K562 (cell line): ENCODE data around the gene TGFBR3L. TPM values are rescaled to one million over a fixed set of nuclear protein-coding genes. Genes with fewer than 3 reads are reported as not detected.

Experiments
- BHLHE40 ChIP-seq: IDR thresholded peaks from 2 replicates; pipeline ENCODE4 v1.6.1; 2011; ENCODE audit warnings: low read length, improper control_type of control experiment
- CBFA2T3 ChIP-seq: fragments of 450-650 bp; IDR thresholded peaks from 2 replicates; pipeline ENCODE4 v1.6.1; 2017
- CEBPB ChIP-seq: fragments of 450-650 bp; IDR thresholded peaks from 2 replicates; pipeline ENCODE4 v1.6.1; 2016; ENCODE audit warnings: missing genetic modification characterization, missing compliant biosample characterization
- ELF1 ChIP-seq: fragments of 200-800 bp; sonication (Bioruptor generic); IDR thresholded peaks from 2 replicates; pipeline ENCODE4 v1.6.1; 2016; ENCODE audit warnings: missing genetic modification characterization, missing compliant biosample characterization
- ETV5 ChIP-seq: sonication (generic); formaldehyde crosslinking; IDR thresholded peaks from 2 replicates; pipeline ENCODE4 v1.4.0; 2020; ENCODE audit warnings: low read depth, mild to moderate bottlenecking, missing genetic modification reagents
- JUNB ChIP-seq: fragments of 450-650 bp; formaldehyde crosslinking; conservative IDR thresholded peaks from 2 replicates; pipeline ENCODE4 v1.4.0; 2020; ENCODE audit warnings: mild to moderate bottlenecking
- JUND ChIP-seq, 2 experiments: IDR thresholded peaks; 2 replicates in 1 of 2; 3 replicates in 1 of 2; pipeline ENCODE4 v1.6.1; 2011; ENCODE audit warnings: borderline replicate concordance in 2 of 2, low read depth in 2 of 2, low read length in 2 of 2, improper control_type of control experiment in 1 of 2, missing biosample characterization in 1 of 2, missing genetic modification characterization in 1 of 2, missing genetic modification reagents in 1 of 2
- KAT2B ChIP-seq: IDR thresholded peaks from one replicate; pipeline ENCODE4 v1.6.1; 2012; ENCODE audit warnings: low read depth, mild to moderate bottlenecking, control low read depth, inconsistent platforms, low read length, moderate library complexity
- MCM3 ChIP-seq: fragments of 450-650 bp; IDR thresholded peaks from 2 replicates; pipeline ENCODE4 v1.6.1; 2016
- PRPF4 ChIP-seq: fragments of 200-400 bp; formaldehyde crosslinking; IDR thresholded peaks from one replicate; pipeline ENCODE4 v1.6.1; 2017; ENCODE audit warnings: low read length, low read depth, mild to moderate bottlenecking; ENCODE audit not compliant: insufficient read depth, poor library complexity, severe bottlenecking
- PTTG1 ChIP-seq: fragments of 450-650 bp; IDR thresholded peaks from 2 replicates; pipeline ENCODE4 v1.6.1; 2016; ENCODE audit warnings: low read depth, mild to moderate bottlenecking, missing genetic modification characterization, missing compliant biosample characterization
- RBM17 ChIP-seq: fragments of 200-400 bp; formaldehyde crosslinking; IDR thresholded peaks from 2 replicates; pipeline ENCODE4 v1.6.1; 2017; ENCODE audit warnings: low read depth, mild to moderate bottlenecking, low read length, borderline replicate concordance
- SMARCE1 ChIP-seq: fragments of 450-650 bp; IDR thresholded peaks from 2 replicates; pipeline ENCODE4 v1.7.1; 2016; ENCODE audit warnings: mild to moderate bottlenecking
- SMC3 ChIP-seq: conservative IDR thresholded peaks from 2 replicates; pipeline ENCODE4 v1.6.1; 2011; ENCODE audit warnings: low read depth, low read length, improper control_type of control experiment; ENCODE audit not compliant: insufficient read depth
- SUPT5H ChIP-seq: fragments of 450-650 bp; IDR thresholded peaks from 2 replicates; pipeline ENCODE4 v1.6.1; 2016
- ZNF121 ChIP-seq: sonication (generic); formaldehyde crosslinking; conservative IDR thresholded peaks from 2 replicates; pipeline ENCODE4 v1.8.0; 2022; ENCODE audit warnings: missing genetic modification reagents
- ZNF384 ChIP-seq: IDR thresholded peaks from 2 replicates; pipeline ENCODE4 v1.6.1; 2012; ENCODE audit warnings: low read depth, low read length, improper control_type of control experiment
- ZNF717 ChIP-seq: fragments of 250-450 bp; sonication (Bioruptor Pico); IDR thresholded peaks from 2 replicates; pipeline ENCODE4 v1.5.0; 2021
- polyA plus RNA-seq, 8 experiments: library from polyadenylated mRNA; depleted of rRNA in 4 of 8; stranded (reverse) in 5 of 8; unstranded in 3 of 8; fragments of >200 nt; fragmentation: Nextera tagmentation in 2 of 8; fragmentation: Illumina TruSeq in 1 of 8; extraction: Ambion mirVana in 2 of 8; extraction: Trizol in 1 of 8; gene quantifications; 2 replicates each; pipeline versions ENCODE4 v1.2.1 to v1.2.3, GENCODE V29; 2011 to 2014; ENCODE audit warnings: inconsistent platforms in 1 of 8, missing spikeins in 1 of 8
- total RNA-seq, 7 experiments: library from RNA; depleted of rRNA in 6 of 7; stranded (reverse); fragments of >200 nt in 6 of 7; fragmentation: Illumina TruSeq in 2 of 7; extraction: Trizol in 2 of 7; gene quantifications; 2 replicates each; pipeline versions ENCODE4 v1.2.1 to v1.2.3, GENCODE V29; 2011 to 2021; ENCODE audit warnings: low replicate concordance in 1 of 7
- TF ChIP-seq, protein P1 (sequence below): fragments of 200-800 bp; sonication (Bioruptor generic); IDR thresholded peaks from 2 replicates; pipeline ENCODE4 v1.6.1; 2017; ENCODE audit warnings: missing genetic modification characterization, missing compliant biosample characterization
- TF ChIP-seq, protein P2 (sequence below), 2 experiments: IDR thresholded peaks; 2 replicates each; pipeline ENCODE4 v1.6.1; 2012; ENCODE audit warnings: improper control_type of control experiment in 2 of 2, low read depth in 2 of 2, low read length in 2 of 2, borderline replicate concordance in 1 of 2
- TF ChIP-seq, protein P3 (sequence below): sonication (generic); formaldehyde crosslinking; IDR thresholded peaks from 2 replicates; pipeline ENCODE4 v1.4.0; 2020; ENCODE audit warnings: mild to moderate bottlenecking, missing genetic modification reagents
- TF ChIP-seq, protein P4 (sequence below): fragments of 250-450 bp; sonication (Bioruptor Pico); IDR thresholded peaks from 2 replicates; pipeline ENCODE4 v1.5.0; 2021

The TGFBR3L gene
- total and polyA plus RNA-seq, 9 of the 15 experiments (the other 6 are each of a cell fraction or from before 2014, with no cell fraction given), result not detected

DNA sequence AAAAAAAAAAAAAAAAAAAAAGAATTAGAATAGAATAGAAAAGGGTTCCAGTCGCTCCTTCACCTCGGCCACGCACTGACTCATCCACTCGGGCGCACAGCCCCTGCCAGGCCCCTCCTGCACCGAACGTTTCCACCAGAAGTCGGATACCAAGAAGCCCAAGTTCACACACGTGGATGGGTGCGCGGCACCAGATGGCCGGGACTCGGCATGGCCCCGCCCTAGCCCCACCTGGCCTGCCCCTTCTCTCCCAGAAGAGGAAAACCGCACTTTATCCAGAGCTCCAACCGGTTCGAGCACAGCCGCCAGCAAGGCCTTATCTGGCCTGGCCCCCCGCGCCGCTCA, 46.3 kb upstream of the TGFBR3L start (continued):
- TF ChIP-seq, protein P1, sequence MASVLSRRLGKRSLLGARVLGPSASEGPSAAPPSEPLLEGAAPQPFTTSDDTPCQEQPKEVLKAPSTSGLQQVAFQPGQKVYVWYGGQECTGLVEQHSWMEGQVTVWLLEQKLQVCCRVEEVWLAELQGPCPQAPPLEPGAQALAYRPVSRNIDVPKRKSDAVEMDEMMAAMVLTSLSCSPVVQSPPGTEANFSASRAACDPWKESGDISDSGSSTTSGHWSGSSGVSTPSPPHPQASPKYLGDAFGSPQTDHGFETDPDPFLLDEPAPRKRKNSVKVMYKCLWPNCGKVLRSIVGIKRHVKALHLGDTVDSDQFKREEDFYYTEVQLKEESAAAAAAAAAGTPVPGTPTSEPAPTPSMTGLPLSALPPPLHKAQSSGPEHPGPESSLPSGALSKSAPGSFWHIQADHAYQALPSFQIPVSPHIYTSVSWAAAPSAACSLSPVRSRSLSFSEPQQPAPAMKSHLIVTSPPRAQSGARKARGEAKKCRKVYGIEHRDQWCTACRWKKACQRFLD, result no peak
- TF ChIP-seq PRPF4, result no peak
- TF ChIP-seq SMC3, result 0 out of 2 replicates have a peak, but pooled peaks have one; percentile 4
- TF ChIP-seq, protein P2, sequence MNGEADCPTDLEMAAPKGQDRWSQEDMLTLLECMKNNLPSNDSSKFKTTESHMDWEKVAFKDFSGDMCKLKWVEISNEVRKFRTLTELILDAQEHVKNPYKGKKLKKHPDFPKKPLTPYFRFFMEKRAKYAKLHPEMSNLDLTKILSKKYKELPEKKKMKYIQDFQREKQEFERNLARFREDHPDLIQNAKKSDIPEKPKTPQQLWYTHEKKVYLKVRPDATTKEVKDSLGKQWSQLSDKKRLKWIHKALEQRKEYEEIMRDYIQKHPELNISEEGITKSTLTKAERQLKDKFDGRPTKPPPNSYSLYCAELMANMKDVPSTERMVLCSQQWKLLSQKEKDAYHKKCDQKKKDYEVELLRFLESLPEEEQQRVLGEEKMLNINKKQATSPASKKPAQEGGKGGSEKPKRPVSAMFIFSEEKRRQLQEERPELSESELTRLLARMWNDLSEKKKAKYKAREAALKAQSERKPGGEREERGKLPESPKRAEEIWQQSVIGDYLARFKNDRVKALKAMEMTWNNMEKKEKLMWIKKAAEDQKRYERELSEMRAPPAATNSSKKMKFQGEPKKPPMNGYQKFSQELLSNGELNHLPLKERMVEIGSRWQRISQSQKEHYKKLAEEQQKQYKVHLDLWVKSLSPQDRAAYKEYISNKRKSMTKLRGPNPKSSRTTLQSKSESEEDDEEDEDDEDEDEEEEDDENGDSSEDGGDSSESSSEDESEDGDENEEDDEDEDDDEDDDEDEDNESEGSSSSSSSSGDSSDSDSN (IDR thresholded peaks at IDR 0.05; ENCODE audit: borderline replicate concordance in 1 of 2, low read depth in 2 of 2, low read length in 2 of 2), result no peak
- TF ChIP-seq ZNF717 (CRISPR knock-in tag), result no peak
- TF ChIP-seq JUND (IDR thresholded peaks at IDR 0.05; ENCODE audit: borderline replicate concordance, low read depth, low read length), result 0 out of 2 replicates have a peak, but pooled peaks have one; percentile 10
- peak; percentile 8; the same call in 1 of the 3 replicates for TF ChIP-seq JUND (tag; IDR thresholded peaks at IDR 0.05; ENCODE audit: borderline replicate concordance, low read depth, low read length)
- TF ChIP-seq ZNF121 (CRISPR knock-in tag), result no peak
- no peak for TF ChIP-seq CEBPB
- no peak for TF ChIP-seq ELF1 (tag)
- TF ChIP-seq KAT2B, result no peak
- no peak; the same call in 1 of the 2 replicates for TF ChIP-seq ETV5 (CRISPR knock-in tag)
- TF ChIP-seq MCM3, result no peak
- TF ChIP-seq SUPT5H, result no peak
- no peak for TF ChIP-seq RBM17
- TF ChIP-seq, protein P3, sequence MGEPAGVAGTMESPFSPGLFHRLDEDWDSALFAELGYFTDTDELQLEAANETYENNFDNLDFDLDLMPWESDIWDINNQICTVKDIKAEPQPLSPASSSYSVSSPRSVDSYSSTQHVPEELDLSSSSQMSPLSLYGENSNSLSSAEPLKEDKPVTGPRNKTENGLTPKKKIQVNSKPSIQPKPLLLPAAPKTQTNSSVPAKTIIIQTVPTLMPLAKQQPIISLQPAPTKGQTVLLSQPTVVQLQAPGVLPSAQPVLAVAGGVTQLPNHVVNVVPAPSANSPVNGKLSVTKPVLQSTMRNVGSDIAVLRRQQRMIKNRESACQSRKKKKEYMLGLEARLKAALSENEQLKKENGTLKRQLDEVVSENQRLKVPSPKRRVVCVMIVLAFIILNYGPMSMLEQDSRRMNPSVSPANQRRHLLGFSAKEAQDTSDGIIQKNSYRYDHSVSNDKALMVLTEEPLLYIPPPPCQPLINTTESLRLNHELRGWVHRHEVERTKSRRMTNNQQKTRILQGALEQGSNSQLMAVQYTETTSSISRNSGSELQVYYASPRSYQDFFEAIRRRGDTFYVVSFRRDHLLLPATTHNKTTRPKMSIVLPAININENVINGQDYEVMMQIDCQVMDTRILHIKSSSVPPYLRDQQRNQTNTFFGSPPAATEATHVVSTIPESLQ (CRISPR knock-in tag), result no peak
- no peak for TF ChIP-seq PTTG1
- TF ChIP-seq CBFA2T3, result peak; percentile 72
- TF ChIP-seq ZNF384, result peak; percentile 25; the same call in 1 of the 2 replicates
- 0 out of 2 replicates have a peak, but pooled peaks have one; percentile 30 for TF ChIP-seq SMARCE1
- TF ChIP-seq BHLHE40, result 0 out of 2 replicates have a peak, but pooled peaks have one; percentile 11
- TF ChIP-seq, protein P4, sequence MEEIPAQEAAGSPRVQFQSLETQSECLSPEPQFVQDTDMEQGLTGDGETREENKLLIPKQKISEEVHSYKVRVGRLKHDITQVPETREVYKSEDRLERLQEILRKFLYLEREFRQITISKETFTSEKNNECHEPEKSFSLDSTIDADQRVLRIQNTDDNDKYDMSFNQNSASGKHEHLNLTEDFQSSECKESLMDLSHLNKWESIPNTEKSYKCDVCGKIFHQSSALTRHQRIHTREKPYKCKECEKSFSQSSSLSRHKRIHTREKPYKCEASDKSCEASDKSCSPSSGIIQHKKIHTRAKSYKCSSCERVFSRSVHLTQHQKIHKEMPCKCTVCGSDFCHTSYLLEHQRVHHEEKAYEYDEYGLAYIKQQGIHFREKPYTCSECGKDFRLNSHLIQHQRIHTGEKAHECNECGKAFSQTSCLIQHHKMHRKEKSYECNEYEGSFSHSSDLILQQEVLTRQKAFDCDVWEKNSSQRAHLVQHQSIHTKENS, result no peak
- TF ChIP-seq JUNB, result no peak
